Upper lobe of left lung (tissue), 6 donors: Measurements from ENCODE around the gene ECSCR. TPM values are rescaled to one million over a fixed set of nuclear protein-coding genes. Genes with fewer than 3 reads are reported as not detected.

Experiments
- ATAC-seq, 2 donors: fragments of 200-7000 bp; cut with Tn5 transposase; one replicate each; pipeline ENCODE4 v1.9.1; 2022; ENCODE audit warnings: mild to moderate bottlenecking in 2 of 2, moderate library complexity in 2 of 2; ENCODE audit not compliant: low FRiP score in 2 of 2
- DNase-seq, 2 donors: peaks; one replicate each; pipeline ENCODE4 v3.0.0-alpha.2; 2019 to 2020
- H3K27ac ChIP-seq, 4 donors: fragments of 200-600 bp; sonication (generic); one replicate each; pipeline ENCODE4 v1.5.1; 2016 to 2019
- H3K27me3 ChIP-seq, 4 donors: fragments of 200-600 bp; sonication (generic); one replicate each; pipeline ENCODE4 v1.5.1; 2017 to 2019
- H3K36me3 ChIP-seq, 4 donors: fragments of 200-600 bp; sonication (generic); one replicate each; pipeline ENCODE4 v1.5.1; 2016 to 2019
- H3K4me1 ChIP-seq, 4 donors: fragments of 200-600 bp; sonication (generic); one replicate each; pipeline ENCODE4 v1.5.1; 2018 to 2019
- H3K4me3 ChIP-seq, 4 donors: fragments of 200-600 bp; sonication (generic); one replicate each; pipeline ENCODE4 v1.5.1; 2017 to 2019; ENCODE audit warnings: mild to moderate bottlenecking in 2 of 4, moderate library complexity in 1 of 4
- H3K9me3 ChIP-seq, 4 donors: fragments of 200-600 bp; sonication (generic); one replicate each; pipeline ENCODE4 v1.5.1; 2018 to 2019
- CTCF ChIP-seq, 6 experiments: fragments of 450-650 bp in 4 of 6; fragments of 200-600 bp in 2 of 6; sonication (generic) in 2 of 6; IDR thresholded peaks; one replicate each; pipeline ENCODE4 v1.5.1; 2016 to 2019; ENCODE audit warnings: antibody characterized with exemption in 6 of 6
- EP300 ChIP-seq, 4 donors: sonication (generic); formaldehyde crosslinking; IDR thresholded peaks; one replicate each; pipeline ENCODE4 v1.5.1; 2017; ENCODE audit warnings: antibody characterized with exemption in 4 of 4, control low read depth in 2 of 4
- POLR2A ChIP-seq, 4 donors: fragments of 450-650 bp; IDR thresholded peaks; one replicate each; pipeline ENCODE4 v1.5.1; 2016 to 2017; ENCODE audit warnings: antibody characterized with exemption in 4 of 4, mild to moderate bottlenecking in 2 of 4
- POLR2AphosphoS5 ChIP-seq, 2 donors: sonication (generic); formaldehyde crosslinking; IDR thresholded peaks; one replicate each; pipeline ENCODE4 v1.5.1; 2017; ENCODE audit warnings: antibody characterized with exemption in 2 of 2
- WGBS, 2 donors: methylation state at CpG; one replicate each; pipeline ENCODE4 v1.1.5; 2017 to 2018; 5-methylcytosine and 5-hydroxymethylcytosine counted together
- total RNA-seq, 6 donors: library from RNA; depleted of rRNA in 4 of 6; stranded (reverse); fragments of >200 nt in 4 of 6; gene quantifications; one replicate each; pipeline versions ENCODE4 v1.1.0 to v1.2.1, GENCODE V29; 2016 to 2021
- donor health status: DM: no; HTN: no; CAD: no; lungs with moderate emphysema.
- donor health status: DM: no; HTN: yes; CAD: no; lungs with severe emphysema.

Gene ECSCR
- total RNA-seq, 6 donors from 2014 or later: 8.4 to 62.5 (median 24.1) TPM

GRCh38 chr5:139475865-139476617 lies 13.5 kb upstream of the ECSCR start:
- Histone ChIP-seq H3K4me3 (no peak overlapping the region), H3K27me3 (no peaks in the 10 kb centered on the region), H3K27ac (peak overlapping the region in 3 of 4 donors; percentile 20 to 88 (median 76)), H3K36me3 (peaks cover 13 to 57% (median 35%) of the 10 kb centered on the region in 4 donors), H3K4me1 (peaks cover 52 to 73% (median 61%) of the 10 kb centered on the region in 4 donors), H3K9me3 (no peaks in the 10 kb centered on the region)
- no peak for TF ChIP-seq POLR2A (IDR thresholded peaks at IDR 0.05)
- TF ChIP-seq POLR2AphosphoS5 (IDR thresholded peaks at IDR 0.05): no peak
- no peak for TF ChIP-seq CTCF (IDR thresholded peaks at IDR 0.05)
- TF ChIP-seq EP300 (IDR thresholded peaks at IDR 0.05): no peak
- ATAC-seq: no peak
- 68 to 72% methylated on average over 10 to 13 of the region's 13 CpGs for WGBS, 2 donors
- no peak for DNase-seq

- peaks cover 13 to 52% (median 33%) of the 10 kb centered on the region in 4 donors for H3K36me3 ChIP-seq
- H3K4me3 ChIP-seq: no peak overlapping the region
- H3K27me3 ChIP-seq: no peaks in the 10 kb centered on the region
- H3K4me1 ChIP-seq: peaks cover 50 to 73% (median 60%) of the 10 kb centered on the region in 4 donors
- TF ChIP-seq POLR2AphosphoS5 (IDR thresholded peaks at IDR 0.05) (peak in 1 of 2 donors; percentile 9), EP300 (IDR thresholded peaks at IDR 0.05) (no peak), POLR2A (IDR thresholded peaks at IDR 0.05) (no peak), CTCF (IDR thresholded peaks at IDR 0.05) (no peak)
- no peaks in the 10 kb centered on the region for H3K9me3 ChIP-seq
- peak overlapping the region; percentile 46 to 88 (median 72) for H3K27ac ChIP-seq
- peak in 1 of 2 donors; percentile 74 for DNase-seq
- peak; percentile 48 to 85 for ATAC-seq
- 31% methylated on average over 12 to 13 of the region's 13 CpGs for WGBS, 2 donors
These were observed 12.6 kb upstream of the ECSCR start for GRCh38 chr5:139474890-139475791.

- H3K4me3 ChIP-seq: no peak overlapping the region
- WGBS, 2 donors: 66 to 70% methylated on average over 2 of the region's 2 CpGs
- TF ChIP-seq EP300 (IDR thresholded peaks at IDR 0.05) (peak in 2 of 4 donors; percentile 25 to 32), POLR2A (IDR thresholded peaks at IDR 0.05) (no peak), CTCF (IDR thresholded peaks at IDR 0.05) (peak in 2 of 6 experiments; percentile 18 to 20), POLR2AphosphoS5 (IDR thresholded peaks at IDR 0.05) (peak in 1 of 2 donors; percentile 8)
- DNase-seq (no peak), ATAC-seq (no peak)
- peak overlapping the region; percentile 48 to 88 (median 72) for H3K27ac ChIP-seq
- H3K9me3 ChIP-seq: no peaks in the 10 kb centered on the region
- no peaks in the 10 kb centered on the region for H3K27me3 ChIP-seq
- H3K36me3 ChIP-seq: peaks cover 10 to 37% (median 27%) of the 10 kb centered on the region in 4 donors
- peaks cover 40 to 67% (median 47%) of the 10 kb centered on the region in 4 donors for H3K4me1 ChIP-seq
These were observed 11.0 kb upstream of the ECSCR start for GRCh38 chr5:139473565-139473964.

- no peak for ATAC-seq
- DNase-seq: no peak
- Histone ChIP-seq H3K4me3 (no peak overlapping the region), H3K27ac (peak overlapping the region; percentile 48 to 88 (median 70)), H3K9me3 (no peaks in the 10 kb centered on the region), H3K4me1 (peaks cover 38 to 62% (median 46%) of the 10 kb centered on the region in 4 donors), H3K27me3 (no peaks in the 10 kb centered on the region), H3K36me3 (peaks cover 5 to 32% (median 23%) of the 10 kb centered on the region in 4 donors)
- TF ChIP-seq POLR2AphosphoS5 (IDR thresholded peaks at IDR 0.05): no peak
- TF ChIP-seq EP300 (IDR thresholded peaks at IDR 0.05): no peak
- no peak for TF ChIP-seq CTCF (IDR thresholded peaks at IDR 0.05)
- no peak for TF ChIP-seq POLR2A (IDR thresholded peaks at IDR 0.05)
- WGBS, 2 donors: 60 to 72% methylated on average over 8 of the region's 8 CpGs
These were observed 10.6 kb upstream of the ECSCR start for GRCh38 chr5:139473105-139473504.
